HG02884 (cell line): ENCODE data around the gene LIN52.

ENCODE experiments used
- ATAC-seq: cut with Tn5 transposase; IDR thresholded peaks from one replicate; pipeline ENCODE4 v1.9.1; 2021; ENCODE audit warnings: mild to moderate bottlenecking, moderate library complexity; ENCODE audit not compliant: unreplicated experiment

Gene LIN52

GRCh38 chr14:74179856-74180255 is 95.1 kb downstream of the LIN52 start:
- no peak for ATAC-seq

- no peak for ATAC-seq
Measured at GRCh38 chr14:74190927-74191575, 106.3 kb downstream of the LIN52 start.

- no peak for ATAC-seq
Measured at GRCh38 chr14:74194506-74195274, 109.9 kb downstream of the LIN52 start.

- ATAC-seq = no peak
Measured at GRCh38 chr14:74195623-74196022, 110.9 kb downstream of the LIN52 start.

- no peak for ATAC-seq
Measured at GRCh38 chr14:74198441-74199234, 113.9 kb downstream of the LIN52 start.

- ATAC-seq = no peak
Measured at GRCh38 chr14:74202113-74202512, 117.4 kb downstream of the LIN52 start.

GRCh38 chr14:74203639-74204038 is 118.9 kb downstream of the LIN52 start:
- ATAC-seq = no peak

GRCh38 chr14:74204491-74204890 is 119.7 kb downstream of the LIN52 start:
- no peak for ATAC-seq

- ATAC-seq = no peak
Measured at GRCh38 chr14:74205882-74206281, 121.1 kb downstream of the LIN52 start.

- ATAC-seq = no peak
Measured at GRCh38 chr14:74207943-74208342, 123.2 kb downstream of the LIN52 start.

GRCh38 chr14:74208642-74209041 is 123.9 kb downstream of the LIN52 start:
- no peak for ATAC-seq

- no peak for ATAC-seq
Measured at GRCh38 chr14:74211945-74212580, 127.3 kb downstream of the LIN52 start.

GRCh38 chr14:74213907-74214803 is 129.4 kb downstream of the LIN52 start:
- ATAC-seq = no peak

GRCh38 chr14:74216671-74217070 is 131.9 kb downstream of the LIN52 start:
- ATAC-seq = no peak

GRCh38 chr14:74217672-74218448 is 133.1 kb downstream of the LIN52 start:
- no peak for ATAC-seq

GRCh38 chr14:74218462-74218861 is 133.7 kb downstream of the LIN52 start:
- ATAC-seq = no peak

GRCh38 chr14:74219277-74220205 is 134.8 kb downstream of the LIN52 start:
- ATAC-seq = no peak

GRCh38 chr14:74220991-74221390 is 136.2 kb downstream of the LIN52 start:
- ATAC-seq = no peak
